ENCODE measurements around the gene SVEP1.
"Not testable (repeated sequence)": the region's sequence is repeated elsewhere in the genome, so short reads cannot be mapped to it uniquely, and the experiment has no call there.

SVEP1 gene

GRCh38 chr9:110370315-110370714, 209.2 kb downstream of the SVEP1 start:
- no peak overlapping the region for H3K27ac ChIP-seq
- TF ChIP-seq CTCF (conservative IDR thresholded peaks at IDR 0.05): no peak

- no peak overlapping the region for H3K27ac ChIP-seq
- no peak for TF ChIP-seq CTCF (conservative IDR thresholded peaks at IDR 0.05)
These were observed 215.1 kb downstream of the SVEP1 start for GRCh38 chr9:110364451-110364850.

- H3K27ac ChIP-seq: not testable (repeated sequence)
These were observed 220.5 kb downstream of the SVEP1 start for GRCh38 chr9:110358992-110359391.

- H3K27ac ChIP-seq: no peak overlapping the region
- no peak for TF ChIP-seq CTCF (conservative IDR thresholded peaks at IDR 0.05)
These were observed 222.0 kb downstream of the SVEP1 start for GRCh38 chr9:110357505-110357904.

- no peak for TF ChIP-seq CTCF (conservative IDR thresholded peaks at IDR 0.05)
- H3K27ac ChIP-seq: no peak overlapping the region
These were observed 222.7 kb downstream of the SVEP1 start for GRCh38 chr9:110356639-110357395.

GRCh38 chr9:110355911-110356310, 223.6 kb downstream of the SVEP1 start:
- no peak overlapping the region for H3K27ac ChIP-seq
- TF ChIP-seq CTCF (conservative IDR thresholded peaks at IDR 0.05): no peak

GRCh38 chr9:110351009-110351467, 228.5 kb downstream of the SVEP1 start:
- no peak for TF ChIP-seq CTCF (conservative IDR thresholded peaks at IDR 0.05)
- no peak overlapping the region for H3K27ac ChIP-seq

- TF ChIP-seq CTCF (conservative IDR thresholded peaks at IDR 0.05): no peak
- no peak overlapping the region for H3K27ac ChIP-seq
These were observed 233.2 kb downstream of the SVEP1 start for GRCh38 chr9:110346325-110346724.
